LNCaP clone FGC (cell line): Measurements from ENCODE around the gene SMG7.

Experiments
- DNase-seq: peaks from one replicate; pipeline ENCODE4 v3.0.0-alpha.2; 2011; ENCODE audit warnings: low read depth
- H3K4me3 ChIP-seq: 2 replicates; pipeline ENCODE4 v1.5.1; 2011; ENCODE audit warnings: mild to moderate bottlenecking, low read depth, low read length, control low read depth
- CTCF ChIP-seq: IDR thresholded peaks from 2 replicates; pipeline ENCODE4 v1.5.1; 2012; ENCODE audit warnings: mild to moderate bottlenecking; ENCODE audit not compliant: control insufficient read depth, insufficient read depth; ENCODE audit errors: extremely low read depth

Gene SMG7

GRCh38 chr1:183553331-183553730, 81.0 kb downstream of the SMG7 start:
- no peak for DNase-seq
- TF ChIP-seq CTCF: no peak
- H3K4me3 ChIP-seq: no peak overlapping the region

- TF ChIP-seq CTCF: no peak
- no peak for DNase-seq
- no peak overlapping the region for H3K4me3 ChIP-seq
Measured at GRCh38 chr1:183553764-183554163, 81.5 kb downstream of the SMG7 start.

- no peak for TF ChIP-seq CTCF
- H3K4me3 ChIP-seq: no peak overlapping the region
- DNase-seq: no peak
Measured at GRCh38 chr1:183554577-183554976, 82.3 kb downstream of the SMG7 start.

- TF ChIP-seq CTCF: no peak
- no peak overlapping the region for H3K4me3 ChIP-seq
- no peak for DNase-seq
Measured at GRCh38 chr1:183559061-183559460, 86.8 kb downstream of the SMG7 start.

GRCh38 chr1:183562701-183563100, 90.4 kb downstream of the SMG7 start:
- H3K4me3 ChIP-seq: no peak overlapping the region
- no peak for TF ChIP-seq CTCF
- no peak for DNase-seq

- TF ChIP-seq CTCF: no peak
- no peak overlapping the region for H3K4me3 ChIP-seq
- no peak for DNase-seq
Measured at GRCh38 chr1:183565261-183565660, 93.0 kb downstream of the SMG7 start.

- TF ChIP-seq CTCF: no peak
- H3K4me3 ChIP-seq: no peak overlapping the region
- no peak for DNase-seq
Measured at GRCh38 chr1:183566026-183566425, 93.7 kb downstream of the SMG7 start.
